ENCODE measurements around the gene COX19. TPM values are rescaled to one million over a fixed set of nuclear protein-coding genes. Genes with fewer than 3 reads are reported as not detected.

Gene COX19
- total RNA-seq, 1 experiment from 2014 or later, result 14.4 TPM

DNA sequence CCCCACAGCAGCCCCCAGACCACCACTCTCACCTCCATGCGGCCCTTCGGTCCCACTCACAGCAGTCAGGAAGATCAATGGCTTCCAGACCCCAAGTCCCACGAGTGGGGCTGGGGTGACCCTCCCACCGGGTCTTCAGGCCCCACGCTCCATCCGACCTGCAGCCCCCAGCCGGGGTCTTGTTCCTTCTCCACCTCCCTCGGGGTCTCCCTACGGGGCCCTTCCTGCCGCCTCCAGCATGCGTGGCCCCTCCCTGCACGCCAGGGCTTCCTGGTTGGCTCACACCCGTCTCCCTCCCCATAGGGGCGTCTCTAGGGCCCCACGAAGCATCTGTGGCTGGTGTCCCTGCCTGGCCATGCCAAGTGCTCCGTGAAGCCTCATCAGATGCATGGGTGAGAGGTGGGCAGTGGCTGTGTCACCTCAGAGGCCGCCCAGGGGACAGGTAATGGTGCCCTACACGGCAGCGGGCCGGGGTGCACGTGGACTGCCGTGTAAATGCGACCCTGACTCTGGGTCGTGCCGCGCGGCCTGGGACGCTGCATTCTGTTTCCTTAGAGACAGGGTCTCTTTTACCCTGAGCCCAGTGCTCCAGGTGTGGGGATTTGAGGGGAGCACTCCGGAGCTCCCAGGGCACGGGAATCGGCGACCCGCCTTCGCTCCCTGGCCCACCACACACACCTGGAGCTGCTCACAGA lies 40.7 kb downstream of the COX19 start:
- intact Hi-C loops (cut with micrococcal nuclease; ENCODE audit: unreplicated experiment), result no loop called here
- CTCF ChIA-PET, result no interaction called here
- Histone ChIP-seq H3K9me3 (ENCODE audit: control insufficient read depth, insufficient read depth, low read depth, low read length) (no peaks in the 10 kb centered on the region), H3K27ac (ENCODE audit: low read length) (no peak overlapping the region), H3K4me3 (ENCODE audit: low read depth in 2 of 2, low read length in 2 of 2) (no peak overlapping the region), H3K27me3 (ENCODE audit: control insufficient read depth, insufficient read depth, low read length) (no peaks in the 10 kb centered on the region), H3K36me3 (ENCODE audit: control insufficient read depth, insufficient read depth, low read length) (no peaks in the 10 kb centered on the region), H3K4me1 (ENCODE audit: control insufficient read depth, insufficient read depth, low read length) (peaks cover 6% of the 10 kb centered on the region)
- TF ChIP-seq, protein P1, sequence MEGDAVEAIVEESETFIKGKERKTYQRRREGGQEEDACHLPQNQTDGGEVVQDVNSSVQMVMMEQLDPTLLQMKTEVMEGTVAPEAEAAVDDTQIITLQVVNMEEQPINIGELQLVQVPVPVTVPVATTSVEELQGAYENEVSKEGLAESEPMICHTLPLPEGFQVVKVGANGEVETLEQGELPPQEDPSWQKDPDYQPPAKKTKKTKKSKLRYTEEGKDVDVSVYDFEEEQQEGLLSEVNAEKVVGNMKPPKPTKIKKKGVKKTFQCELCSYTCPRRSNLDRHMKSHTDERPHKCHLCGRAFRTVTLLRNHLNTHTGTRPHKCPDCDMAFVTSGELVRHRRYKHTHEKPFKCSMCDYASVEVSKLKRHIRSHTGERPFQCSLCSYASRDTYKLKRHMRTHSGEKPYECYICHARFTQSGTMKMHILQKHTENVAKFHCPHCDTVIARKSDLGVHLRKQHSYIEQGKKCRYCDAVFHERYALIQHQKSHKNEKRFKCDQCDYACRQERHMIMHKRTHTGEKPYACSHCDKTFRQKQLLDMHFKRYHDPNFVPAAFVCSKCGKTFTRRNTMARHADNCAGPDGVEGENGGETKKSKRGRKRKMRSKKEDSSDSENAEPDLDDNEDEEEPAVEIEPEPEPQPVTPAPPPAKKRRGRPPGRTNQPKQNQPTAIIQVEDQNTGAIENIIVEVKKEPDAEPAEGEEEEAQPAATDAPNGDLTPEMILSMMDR (IDR thresholded peaks at IDR 0.05), result no peak
- TF ChIP-seq SIN3A (IDR thresholded peaks at IDR 0.05; ENCODE audit: borderline replicate concordance, insufficient read depth, low read depth, low read length), result no peak
- TF ChIP-seq, protein P2, sequence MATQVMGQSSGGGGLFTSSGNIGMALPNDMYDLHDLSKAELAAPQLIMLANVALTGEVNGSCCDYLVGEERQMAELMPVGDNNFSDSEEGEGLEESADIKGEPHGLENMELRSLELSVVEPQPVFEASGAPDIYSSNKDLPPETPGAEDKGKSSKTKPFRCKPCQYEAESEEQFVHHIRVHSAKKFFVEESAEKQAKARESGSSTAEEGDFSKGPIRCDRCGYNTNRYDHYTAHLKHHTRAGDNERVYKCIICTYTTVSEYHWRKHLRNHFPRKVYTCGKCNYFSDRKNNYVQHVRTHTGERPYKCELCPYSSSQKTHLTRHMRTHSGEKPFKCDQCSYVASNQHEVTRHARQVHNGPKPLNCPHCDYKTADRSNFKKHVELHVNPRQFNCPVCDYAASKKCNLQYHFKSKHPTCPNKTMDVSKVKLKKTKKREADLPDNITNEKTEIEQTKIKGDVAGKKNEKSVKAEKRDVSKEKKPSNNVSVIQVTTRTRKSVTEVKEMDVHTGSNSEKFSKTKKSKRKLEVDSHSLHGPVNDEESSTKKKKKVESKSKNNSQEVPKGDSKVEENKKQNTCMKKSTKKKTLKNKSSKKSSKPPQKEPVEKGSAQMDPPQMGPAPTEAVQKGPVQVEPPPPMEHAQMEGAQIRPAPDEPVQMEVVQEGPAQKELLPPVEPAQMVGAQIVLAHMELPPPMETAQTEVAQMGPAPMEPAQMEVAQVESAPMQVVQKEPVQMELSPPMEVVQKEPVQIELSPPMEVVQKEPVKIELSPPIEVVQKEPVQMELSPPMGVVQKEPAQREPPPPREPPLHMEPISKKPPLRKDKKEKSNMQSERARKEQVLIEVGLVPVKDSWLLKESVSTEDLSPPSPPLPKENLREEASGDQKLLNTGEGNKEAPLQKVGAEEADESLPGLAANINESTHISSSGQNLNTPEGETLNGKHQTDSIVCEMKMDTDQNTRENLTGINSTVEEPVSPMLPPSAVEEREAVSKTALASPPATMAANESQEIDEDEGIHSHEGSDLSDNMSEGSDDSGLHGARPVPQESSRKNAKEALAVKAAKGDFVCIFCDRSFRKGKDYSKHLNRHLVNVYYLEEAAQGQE (IDR thresholded peaks at IDR 0.05; ENCODE audit: insufficient read depth in 1 of 2, low read depth in 2 of 2, low read length in 1 of 2), result no peak
- no peak for TF ChIP-seq TCF7L2 (IDR thresholded peaks at IDR 0.05; ENCODE audit: low read depth, low read length)
- TF ChIP-seq POLR2AphosphoS5 (IDR thresholded peaks at IDR 0.05; ENCODE audit: low read depth, low read length), result no peak
- BruUV-seq (replicated peaks), result no TSS peak
- POLR2A ChIA-PET, result no interaction called here
- ATAC-seq, result no peak; the same call in 1 of the 2 replicates
- in situ Hi-C loops (cut with HindIII; ENCODE audit: low pct_unique_long_range_greater_than_20kb, low sequenced_read_pairs), result no loop called here
- no peak for DNase-seq (ENCODE audit: low read depth, low spot score)

DNA sequence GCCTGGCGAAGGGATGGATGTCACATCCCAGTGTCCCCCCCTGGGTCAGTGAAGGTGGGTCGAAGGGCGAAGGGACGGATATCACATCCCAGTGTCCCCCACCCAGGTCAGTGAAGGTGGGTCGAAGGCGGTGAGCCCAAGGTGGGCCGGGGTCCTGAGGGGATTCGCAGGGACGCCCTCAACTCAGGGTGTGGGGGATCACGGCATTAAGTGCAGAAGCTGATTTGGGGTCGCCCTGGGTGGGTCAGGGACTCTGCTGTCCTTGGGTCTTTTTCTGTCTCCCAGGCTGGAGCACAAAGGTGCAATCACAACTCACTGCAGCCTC lies 42.7 kb downstream of the COX19 start:
- in situ Hi-C loops (cut with HindIII; ENCODE audit: low pct_unique_long_range_greater_than_20kb, low sequenced_read_pairs), result no loop called here

More for the DNA sequence above, 42.7 kb downstream of the COX19 start:
- H3K4me3 ChIP-seq (ENCODE audit: low read depth in 2 of 2, low read length in 2 of 2), result no peak overlapping the region
- ChIA-PET CTCF (no interaction called here), POLR2A (no interaction called here)
- ATAC-seq (no peak), DNase-seq (ENCODE audit: low read depth, low spot score) (no peak)
- no TSS peak for BruUV-seq (replicated peaks)
- TF ChIP-seq, protein P2 (IDR thresholded peaks at IDR 0.05; ENCODE audit: insufficient read depth in 1 of 2, low read depth in 2 of 2, low read length in 1 of 2), result no peak
- no peak for TF ChIP-seq TCF7L2 (IDR thresholded peaks at IDR 0.05; ENCODE audit: low read depth, low read length)
- TF ChIP-seq, protein P1 (IDR thresholded peaks at IDR 0.05), result no peak
- TF ChIP-seq POLR2AphosphoS5 (IDR thresholded peaks at IDR 0.05; ENCODE audit: low read depth, low read length), result no peak
- TF ChIP-seq SIN3A (IDR thresholded peaks at IDR 0.05; ENCODE audit: borderline replicate concordance, insufficient read depth, low read depth, low read length), result no peak
- H3K27me3 ChIP-seq (ENCODE audit: control insufficient read depth, insufficient read depth, low read length), result no peaks in the 10 kb centered on the region
- intact Hi-C loops (cut with micrococcal nuclease; ENCODE audit: unreplicated experiment), result no loop called here
- no peaks in the 10 kb centered on the region for H3K9me3 ChIP-seq (ENCODE audit: control insufficient read depth, insufficient read depth, low read depth, low read length)
- H3K4me1 ChIP-seq (ENCODE audit: control insufficient read depth, insufficient read depth, low read length), result peaks cover 6% of the 10 kb centered on the region
- H3K36me3 ChIP-seq (ENCODE audit: control insufficient read depth, insufficient read depth, low read length), result no peaks in the 10 kb centered on the region
- H3K27ac ChIP-seq (ENCODE audit: low read length), result no peak overlapping the region

Data from Panc1 (cell line).